Measurements from ENCODE around the gene CD300LB.

The CD300LB gene

DNA sequence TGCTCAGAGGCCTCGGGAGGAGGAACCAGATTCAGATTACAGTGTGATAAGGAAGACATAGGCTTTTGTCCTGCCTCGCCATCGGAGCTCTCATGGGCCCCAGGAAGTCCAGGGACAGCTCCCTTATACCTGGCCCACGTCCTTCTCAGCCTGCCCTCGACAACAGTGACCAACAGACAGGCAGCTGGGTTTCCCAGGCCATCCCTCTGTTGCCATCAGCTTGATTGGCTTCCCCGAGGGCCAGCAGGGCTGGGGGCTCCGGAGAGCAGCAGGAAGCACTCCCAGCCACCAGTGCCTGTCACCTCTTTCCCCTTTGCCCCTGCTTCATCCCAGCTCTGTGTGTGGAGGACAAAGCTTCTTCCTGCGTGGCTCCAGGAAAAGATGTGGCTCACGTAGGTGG is 47.2 kb downstream of the CD300LB start:
- Histone ChIP-seq H3K4me3 (no peak overlapping the region), H3K27ac (no peak overlapping the region)
- DNase-seq (ENCODE audit: low spot score): no peak
- TF ChIP-seq, protein P1, sequence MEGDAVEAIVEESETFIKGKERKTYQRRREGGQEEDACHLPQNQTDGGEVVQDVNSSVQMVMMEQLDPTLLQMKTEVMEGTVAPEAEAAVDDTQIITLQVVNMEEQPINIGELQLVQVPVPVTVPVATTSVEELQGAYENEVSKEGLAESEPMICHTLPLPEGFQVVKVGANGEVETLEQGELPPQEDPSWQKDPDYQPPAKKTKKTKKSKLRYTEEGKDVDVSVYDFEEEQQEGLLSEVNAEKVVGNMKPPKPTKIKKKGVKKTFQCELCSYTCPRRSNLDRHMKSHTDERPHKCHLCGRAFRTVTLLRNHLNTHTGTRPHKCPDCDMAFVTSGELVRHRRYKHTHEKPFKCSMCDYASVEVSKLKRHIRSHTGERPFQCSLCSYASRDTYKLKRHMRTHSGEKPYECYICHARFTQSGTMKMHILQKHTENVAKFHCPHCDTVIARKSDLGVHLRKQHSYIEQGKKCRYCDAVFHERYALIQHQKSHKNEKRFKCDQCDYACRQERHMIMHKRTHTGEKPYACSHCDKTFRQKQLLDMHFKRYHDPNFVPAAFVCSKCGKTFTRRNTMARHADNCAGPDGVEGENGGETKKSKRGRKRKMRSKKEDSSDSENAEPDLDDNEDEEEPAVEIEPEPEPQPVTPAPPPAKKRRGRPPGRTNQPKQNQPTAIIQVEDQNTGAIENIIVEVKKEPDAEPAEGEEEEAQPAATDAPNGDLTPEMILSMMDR (IDR thresholded peaks at IDR 0.05): no peak

DNA sequence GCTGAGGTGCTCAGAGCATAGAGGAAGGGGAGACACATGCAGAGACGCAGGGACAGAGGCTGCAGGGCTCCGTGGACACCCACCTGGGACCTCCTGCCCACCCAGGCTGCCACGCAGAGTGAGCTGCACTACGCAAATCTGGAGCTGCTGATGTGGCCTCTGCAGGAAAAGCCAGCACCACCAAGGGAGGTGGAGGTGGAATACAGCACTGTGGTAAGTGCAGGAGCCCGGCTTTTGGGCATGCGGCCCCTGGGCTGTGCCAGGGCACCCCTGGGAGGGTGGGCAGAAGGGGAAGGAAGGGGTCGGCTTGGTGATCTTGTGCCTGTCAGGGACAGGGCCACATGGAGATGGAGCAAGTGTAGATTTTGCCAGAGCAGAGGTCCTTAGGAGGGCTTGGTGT is 49.7 kb downstream of the CD300LB start:
- TF ChIP-seq, protein P1 (IDR thresholded peaks at IDR 0.05): no peak
- Histone ChIP-seq H3K27ac (no peak overlapping the region), H3K4me3 (no peak overlapping the region)
- DNase-seq (ENCODE audit: low spot score): no peak

DNA sequence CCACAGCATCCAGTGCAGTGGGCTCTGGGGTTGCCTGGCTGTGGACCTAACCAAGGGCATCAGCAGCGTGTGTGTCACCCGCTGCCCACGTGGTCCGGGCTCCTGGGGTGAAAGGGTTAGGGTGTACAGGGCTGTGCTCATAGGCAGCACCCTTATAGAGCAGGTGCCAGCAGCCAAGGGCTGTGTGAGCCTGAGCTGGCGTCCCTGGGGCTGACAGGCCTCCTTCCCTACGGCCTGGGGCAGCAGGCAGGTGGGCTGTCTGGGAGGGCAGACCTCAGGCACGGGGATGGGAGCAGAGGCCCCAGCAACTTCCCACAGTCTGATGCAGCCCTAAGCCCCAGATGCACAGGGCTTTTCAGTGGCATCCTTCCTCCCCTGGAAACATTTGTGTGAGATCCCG is 51.0 kb downstream of the CD300LB start:
- DNase-seq (ENCODE audit: low spot score): no peak
- no peak overlapping the region for H3K4me3 ChIP-seq
- TF ChIP-seq, protein P1 (IDR thresholded peaks at IDR 0.05): no peak
- H3K27ac ChIP-seq: no peak overlapping the region

DNA sequence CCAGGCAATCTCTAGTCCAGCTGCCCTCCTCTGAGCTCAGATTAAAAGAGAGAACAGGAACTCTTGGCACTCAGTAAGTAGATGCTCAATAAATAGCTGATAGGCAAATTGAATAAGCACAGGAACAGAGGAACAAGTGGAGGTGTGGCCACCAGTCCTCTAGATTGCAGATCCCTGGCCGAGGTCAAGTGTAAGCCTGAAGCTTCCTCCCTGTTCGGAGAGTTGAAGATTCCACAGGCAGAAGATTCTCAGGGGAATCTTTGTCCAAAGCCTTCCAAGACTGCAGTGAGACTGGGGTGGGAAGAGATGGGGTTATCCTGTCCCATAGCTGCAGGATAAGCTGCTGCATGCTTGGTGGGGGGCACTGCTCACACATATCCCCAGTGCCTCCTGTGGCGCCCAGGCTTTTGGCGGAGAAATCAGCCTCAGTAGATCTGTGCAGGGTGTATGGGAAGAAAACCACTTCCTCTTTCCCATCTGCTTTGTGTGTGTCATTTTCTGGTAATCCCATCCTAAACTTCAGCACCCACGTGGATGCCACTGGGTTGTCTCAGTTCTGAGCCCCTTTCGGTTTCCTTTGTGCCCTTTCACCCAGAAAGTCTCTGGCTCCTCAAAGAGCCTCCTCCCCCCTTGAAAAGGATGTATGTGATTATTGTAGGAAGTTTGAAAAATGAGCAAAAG is 52.7 kb downstream of the CD300LB start:
- DNase-seq (ENCODE audit: low spot score): no peak
- TF ChIP-seq, protein P1 (IDR thresholded peaks at IDR 0.05): no peak
- H3K4me3 ChIP-seq: no peak overlapping the region
- H3K27ac ChIP-seq: peak overlapping the region in 1 of 2 donors; percentile 65

DNA sequence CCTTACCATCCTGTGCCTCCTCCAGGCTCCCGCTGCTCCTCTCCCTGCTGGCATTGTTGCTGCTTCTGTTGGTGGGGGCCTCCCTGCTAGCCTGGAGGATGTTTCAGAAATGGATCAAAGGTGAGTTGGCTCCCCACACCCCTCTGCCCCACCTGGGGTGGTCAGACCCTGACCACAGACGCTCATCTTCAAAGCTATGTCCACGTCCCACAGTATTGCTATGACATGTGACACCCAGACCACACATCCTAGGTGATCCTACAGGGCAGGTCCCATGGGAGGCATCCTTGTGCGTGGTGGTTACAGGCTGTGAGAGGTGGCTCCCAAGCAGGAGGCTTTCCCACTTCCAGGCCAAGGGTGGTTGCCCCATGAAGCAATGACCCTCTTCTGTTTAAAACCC is 53.9 kb downstream of the CD300LB start:
- DNase-seq (ENCODE audit: low spot score): no peak
- TF ChIP-seq, protein P1 (IDR thresholded peaks at IDR 0.05): no peak
- no peak overlapping the region for H3K4me3 ChIP-seq
- H3K27ac ChIP-seq: peak overlapping the region in 1 of 2 donors; percentile 32

DNA sequence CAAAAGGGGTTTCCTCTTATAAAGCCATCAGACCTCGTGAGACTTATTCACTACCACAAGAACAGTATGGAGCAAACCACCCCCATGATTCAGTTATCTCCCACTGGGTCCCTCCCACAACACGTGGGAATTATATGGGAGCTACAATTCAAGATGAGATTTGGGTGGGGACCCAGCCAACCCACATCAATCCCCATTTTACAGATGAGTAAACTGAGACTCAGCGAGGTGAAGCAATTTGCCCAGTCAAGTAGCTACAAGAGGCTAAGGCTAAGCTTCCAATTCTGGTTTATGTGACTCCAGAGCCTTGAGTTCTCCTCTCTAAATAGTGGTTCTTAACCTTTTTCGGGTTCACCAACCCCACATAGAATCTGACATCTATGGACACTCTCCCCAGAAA is 56.1 kb downstream of the CD300LB start:
- Histone ChIP-seq H3K4me3 (no peak overlapping the region), H3K27ac (no peak overlapping the region)
- DNase-seq (ENCODE audit: low spot score): no peak
- TF ChIP-seq, protein P1 (IDR thresholded peaks at IDR 0.05): no peak

DNA sequence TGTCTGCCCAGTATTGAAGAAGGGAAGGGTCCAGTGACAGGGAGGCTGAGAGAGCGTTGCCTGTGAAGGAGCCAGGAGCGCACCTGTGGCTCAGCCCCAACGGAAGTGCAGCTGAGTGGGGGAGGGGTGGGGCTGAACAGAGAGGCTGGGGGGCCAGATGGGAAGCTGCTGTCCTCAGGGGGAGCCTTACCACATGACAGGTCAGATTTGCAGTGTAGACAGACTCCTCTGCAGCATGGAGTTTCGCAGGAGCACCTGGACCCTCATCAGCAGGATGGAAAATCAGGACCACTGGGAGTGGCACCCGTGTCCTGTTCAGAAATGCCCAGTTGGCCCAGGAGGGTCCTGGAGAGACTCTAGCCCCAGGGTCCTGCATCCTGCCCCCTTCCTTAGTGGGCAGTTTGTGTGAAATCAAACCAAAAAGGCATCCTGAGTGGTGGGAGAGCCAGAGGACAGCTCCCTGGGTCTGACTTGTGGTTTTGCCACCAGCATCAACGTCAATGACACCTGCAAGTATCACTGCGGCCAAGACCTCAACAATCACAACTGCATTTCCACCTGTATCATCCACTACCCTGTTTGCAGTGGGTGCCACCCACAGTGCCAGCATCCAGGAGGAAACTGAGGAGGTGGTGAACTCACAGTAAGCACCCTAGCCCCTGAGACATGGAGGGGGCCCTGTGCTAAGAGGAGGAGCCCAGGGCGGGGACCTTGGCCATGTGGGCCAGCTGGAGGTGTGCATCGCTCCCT is 57.1 kb downstream of the CD300LB start:
- TF ChIP-seq, protein P1 (IDR thresholded peaks at IDR 0.05): no peak
- no peak overlapping the region for H3K27ac ChIP-seq
- no peak overlapping the region for H3K4me3 ChIP-seq
- no peak for DNase-seq (ENCODE audit: low spot score)
